ENCODE results near the gene SLC16A6.
"Not testable (repeated sequence)": the region's sequence is repeated elsewhere in the genome, so short reads cannot be mapped to it uniquely, and the experiment has no call there.

Gene SLC16A6

DNA sequence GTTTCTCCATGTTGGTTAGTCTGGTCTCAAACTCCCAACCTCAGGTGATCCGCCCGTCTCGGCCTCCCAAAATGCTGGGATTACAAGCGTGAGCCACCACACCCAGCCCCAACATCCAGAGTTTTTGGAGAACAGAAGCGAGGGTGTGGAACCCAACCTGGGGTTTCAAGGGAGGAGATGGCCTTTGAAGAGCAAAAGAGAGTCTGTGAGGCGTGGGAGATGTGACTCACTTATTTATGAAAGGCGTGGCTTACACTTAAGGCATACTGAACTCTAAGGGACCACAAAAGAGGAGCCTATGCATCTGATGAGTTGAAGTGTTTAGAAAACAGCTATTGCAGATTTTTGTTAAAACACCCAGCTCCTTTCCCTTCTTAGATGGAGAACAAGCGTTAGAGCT is 19.2 kb upstream of the SLC16A6 start:
- no peak for DNase-seq (ENCODE audit: low read depth)

DNA sequence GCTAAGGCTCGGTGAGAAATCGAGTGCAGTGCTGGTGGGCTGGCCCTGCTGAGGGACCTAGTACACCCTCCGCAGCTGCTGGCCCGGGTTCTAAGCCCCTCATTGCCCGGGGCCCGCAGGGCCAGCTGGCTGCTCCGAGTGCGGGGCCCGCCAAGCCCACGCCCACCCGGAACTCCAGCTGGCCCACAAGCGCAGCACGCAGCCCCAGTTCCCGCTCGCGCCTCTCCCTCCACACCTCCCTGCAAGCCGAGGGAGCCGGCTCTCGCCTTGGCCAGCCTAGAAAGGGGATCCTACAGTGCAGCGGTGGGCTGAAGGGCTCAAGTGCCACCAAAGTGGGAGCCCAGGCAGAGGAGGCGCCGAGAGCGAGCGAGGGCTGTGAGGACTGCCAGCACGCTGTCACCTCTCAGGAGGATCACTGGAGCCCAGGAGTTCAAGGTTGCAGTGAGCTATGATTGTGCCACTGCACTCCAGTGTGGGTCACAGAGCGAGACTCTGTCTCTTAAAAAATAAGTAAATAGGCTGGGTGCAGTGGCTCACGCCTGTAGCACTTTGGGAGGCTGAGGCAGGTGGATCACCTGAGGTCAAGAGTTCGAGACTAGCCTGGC is 18.2 kb upstream of the SLC16A6 start:
- not testable (repeated sequence) for DNase-seq (ENCODE audit: low read depth)

GRCh38 chr17:68308486-68308885 is 17.6 kb upstream of the SLC16A6 start:
- DNase-seq (ENCODE audit: low read depth) = not testable (repeated sequence)

GRCh38 chr17:68307443-68307842 is 16.5 kb upstream of the SLC16A6 start:
- no peak for DNase-seq (ENCODE audit: low read depth)

DNA sequence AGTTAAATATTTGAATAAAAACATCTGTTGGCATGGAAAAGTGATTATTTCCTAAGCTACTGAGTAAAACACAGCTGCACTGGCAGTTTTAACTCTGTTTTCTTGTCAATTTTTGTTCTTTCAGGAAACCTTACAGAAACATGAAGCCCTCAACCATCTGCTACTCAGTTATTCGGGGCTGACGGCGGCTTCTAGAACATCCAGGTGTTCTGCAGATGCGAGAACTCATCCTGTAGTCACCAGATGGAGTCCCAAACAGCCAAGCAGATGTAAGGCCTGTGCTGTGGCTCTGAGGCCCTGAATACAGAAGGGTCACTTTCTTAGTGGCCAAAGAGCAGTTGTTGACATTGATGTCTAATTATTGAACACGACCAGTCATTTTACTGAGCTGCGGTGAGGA is 15.9 kb upstream of the SLC16A6 start:
- no peak for DNase-seq (ENCODE audit: low read depth)

DNA sequence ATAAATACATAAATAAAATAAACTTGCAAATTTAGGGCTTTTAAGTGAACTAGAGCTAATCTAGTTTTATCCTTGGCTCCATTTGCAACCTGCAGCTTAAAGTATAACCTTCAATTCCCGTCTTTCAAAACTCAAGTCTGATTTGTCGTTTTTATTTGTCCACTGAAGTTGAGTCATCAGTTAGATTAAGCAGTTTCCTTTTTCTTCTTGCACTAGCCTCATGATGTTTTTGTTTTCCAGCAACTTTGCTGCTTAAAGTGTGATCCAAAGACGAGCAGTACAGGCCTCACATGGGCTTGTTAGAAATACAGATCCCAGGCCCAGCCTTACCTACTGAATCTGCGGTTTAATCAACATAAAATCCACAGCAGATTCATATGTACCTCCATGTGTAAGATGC is 14.2 kb upstream of the SLC16A6 start:
- no peak for DNase-seq (ENCODE audit: low read depth)

- DNase-seq (ENCODE audit: low read depth) = no peak
Observed at GRCh38 chr17:68304706-68305105, 13.8 kb upstream of the SLC16A6 start.

DNA sequence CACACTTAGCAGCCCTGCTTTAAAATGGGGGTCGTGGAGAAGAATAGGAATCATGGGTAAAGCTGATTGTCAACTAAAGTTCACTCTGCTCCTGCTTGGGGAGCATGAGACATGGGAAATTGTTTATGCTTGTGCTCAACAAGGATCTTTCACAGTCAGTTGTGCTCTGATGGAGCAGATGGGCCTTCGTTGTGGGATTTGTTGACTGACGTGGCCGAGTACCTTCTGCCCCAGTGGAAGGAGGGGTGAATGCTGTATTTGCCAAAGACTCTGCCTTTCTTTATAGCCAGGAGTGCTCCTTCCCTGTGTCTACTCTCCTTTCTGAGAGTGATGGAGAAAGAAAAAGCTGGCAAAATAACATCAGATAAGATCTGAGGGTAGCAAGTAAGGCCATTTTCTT is 11.7 kb upstream of the SLC16A6 start:
- no peak for DNase-seq (ENCODE audit: low read depth)

DNA sequence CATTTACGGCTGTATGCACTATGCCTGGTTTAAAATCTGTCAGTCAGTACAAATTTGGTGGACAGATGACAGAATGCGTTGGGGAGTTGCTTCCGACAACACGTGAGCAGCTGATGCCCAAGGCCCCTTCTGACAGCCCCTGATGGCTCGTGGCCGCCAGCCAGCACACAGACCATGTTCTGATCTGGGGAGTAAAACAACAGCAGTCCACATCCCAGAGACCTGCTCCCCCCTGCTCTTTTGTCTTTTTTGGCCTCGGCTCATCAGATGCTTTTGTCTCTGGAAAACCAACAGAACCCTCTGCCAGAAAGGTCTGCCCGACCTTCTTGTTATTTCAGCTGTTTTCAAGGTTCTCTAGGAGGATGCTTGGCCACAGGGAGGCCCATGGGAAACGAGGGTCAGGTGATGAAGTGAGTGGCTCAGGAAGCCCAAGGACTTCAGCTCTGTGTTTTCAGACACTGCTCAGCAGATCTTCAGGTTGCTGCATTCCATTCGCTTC is 11.2 kb upstream of the SLC16A6 start:
- DNase-seq (ENCODE audit: low read depth) = no peak

- DNase-seq (ENCODE audit: low read depth) = no peak
Observed at GRCh38 chr17:68301438-68301959, 10.6 kb upstream of the SLC16A6 start.

GRCh38 chr17:68299817-68300216 is 8.9 kb upstream of the SLC16A6 start:
- DNase-seq (ENCODE audit: low read depth) = no peak

DNA sequence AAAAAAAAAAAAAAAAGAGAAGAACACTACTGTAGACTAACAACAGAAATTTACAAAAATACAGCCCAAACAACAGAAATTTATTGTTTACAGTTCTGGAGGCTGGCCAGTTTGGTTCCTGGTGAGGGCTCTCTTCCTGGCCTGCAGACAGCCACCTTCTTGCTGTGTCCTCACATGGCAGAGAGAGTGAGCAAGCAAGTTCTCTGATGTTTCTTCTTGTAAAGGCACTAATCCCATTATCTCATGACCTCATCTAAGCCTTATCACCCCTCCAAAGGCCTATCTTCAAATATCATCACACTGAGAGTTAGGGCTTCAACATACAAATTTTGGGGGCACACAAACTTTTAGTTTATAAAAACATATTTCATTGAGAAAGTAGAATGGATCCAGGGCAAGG is 7.7 kb upstream of the SLC16A6 start:
- DNase-seq (ENCODE audit: low read depth) = no peak

DNA sequence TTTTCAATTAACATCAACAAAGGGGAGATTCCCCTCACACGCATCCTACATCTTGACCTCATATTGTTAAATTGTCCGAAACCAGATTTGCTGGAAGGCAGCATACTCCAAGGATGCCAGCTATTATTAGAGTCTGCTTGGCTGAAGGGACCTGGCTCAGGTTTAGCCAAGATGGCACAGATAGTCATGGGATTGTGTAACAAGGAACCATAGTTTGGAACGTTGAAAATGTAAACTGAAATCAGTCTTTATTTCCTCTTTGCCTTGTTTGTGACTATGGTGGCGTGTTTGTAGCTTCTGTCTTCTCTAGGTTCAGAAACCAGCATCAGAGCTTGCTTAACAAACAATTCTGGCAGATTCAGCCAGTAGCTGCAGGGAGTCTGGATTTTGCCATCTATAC is 6.3 kb upstream of the SLC16A6 start:
- DNase-seq (ENCODE audit: low read depth) = no peak

- no peak for DNase-seq (ENCODE audit: low read depth)
Observed at GRCh38 chr17:68296217-68297191, 5.6 kb upstream of the SLC16A6 start.

DNA sequence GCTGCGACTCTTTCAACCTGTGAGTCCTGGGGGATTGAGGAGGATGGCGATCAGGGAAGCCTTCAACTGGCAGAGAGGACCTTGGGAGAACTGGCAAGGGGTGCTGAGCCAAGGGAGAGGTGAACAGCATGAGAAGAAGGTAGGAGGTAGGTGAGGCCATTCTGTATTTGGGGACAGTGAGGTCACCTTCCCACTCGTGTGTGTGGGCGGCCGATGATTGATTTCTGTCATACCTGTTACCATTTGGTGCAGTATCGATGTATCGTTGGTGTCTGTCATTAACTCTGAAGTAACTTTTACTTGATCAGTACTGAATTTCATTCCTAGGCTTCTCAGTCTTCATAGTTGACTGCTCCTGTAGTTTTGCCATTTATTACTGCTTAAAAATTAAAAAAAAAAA is 4.2 kb upstream of the SLC16A6 start:
- DNase-seq (ENCODE audit: low read depth) = no peak

DNA sequence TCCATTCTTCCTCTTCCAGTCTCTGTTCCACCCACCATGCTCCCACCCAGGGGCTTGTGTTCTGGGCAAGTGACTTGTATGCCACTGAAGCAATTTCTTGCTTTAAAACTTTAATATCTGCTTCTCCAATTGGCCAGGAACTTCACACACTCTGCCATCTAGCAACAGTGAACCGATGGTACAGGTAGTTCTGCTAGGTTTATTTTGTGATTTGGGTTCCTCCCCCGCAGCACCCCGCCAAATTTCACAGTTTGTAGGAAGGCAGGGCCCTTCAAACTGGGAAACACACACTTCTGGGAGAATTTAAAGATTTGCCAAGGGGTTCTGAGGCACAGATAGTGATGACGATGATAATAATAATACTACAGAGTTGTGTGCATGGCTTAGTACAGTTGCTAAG is 3.7 kb upstream of the SLC16A6 start:
- no peak for DNase-seq (ENCODE audit: low read depth)

DNA sequence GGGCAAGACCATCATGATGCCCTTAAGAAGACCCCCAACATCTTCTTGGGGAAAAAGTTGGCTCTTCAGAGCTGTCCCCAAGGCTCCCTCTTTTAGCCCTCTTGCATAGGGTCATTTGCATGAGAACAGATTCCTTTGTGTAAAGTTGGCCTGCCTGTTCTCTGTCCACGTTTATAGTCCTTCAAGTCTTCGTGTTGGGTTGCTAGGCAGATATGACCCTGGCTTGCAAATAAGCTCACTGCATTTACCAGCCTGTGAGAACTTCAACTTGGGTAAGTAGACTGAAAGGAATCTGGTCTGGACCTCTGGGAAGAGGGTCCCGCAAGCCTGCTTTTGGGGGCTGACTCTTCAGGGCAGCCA is 3.2 kb upstream of the SLC16A6 start:
- no peak for DNase-seq (ENCODE audit: low read depth)

- no peak for DNase-seq (ENCODE audit: low read depth)
Observed at GRCh38 chr17:68293490-68294195, 2.7 kb upstream of the SLC16A6 start.

DNA sequence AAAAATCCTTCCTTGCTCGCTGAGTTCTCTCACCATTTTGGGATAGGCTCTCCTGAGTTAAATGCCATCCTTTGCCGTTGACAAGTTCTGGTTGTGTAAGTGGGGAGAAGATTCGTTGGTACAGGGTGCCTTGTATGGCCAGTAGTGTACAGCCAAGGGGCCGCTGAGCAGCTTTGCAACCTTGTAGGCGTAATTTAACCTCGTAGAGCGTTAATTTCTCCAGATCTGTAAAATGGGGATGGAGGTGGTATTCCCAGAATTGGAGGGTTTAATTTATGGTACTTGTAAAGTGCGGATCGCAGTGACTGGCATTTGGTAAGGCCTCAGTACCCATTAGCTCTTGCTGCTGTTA is 1.7 kb upstream of the SLC16A6 start:
- no peak for DNase-seq (ENCODE audit: low read depth)

DNA sequence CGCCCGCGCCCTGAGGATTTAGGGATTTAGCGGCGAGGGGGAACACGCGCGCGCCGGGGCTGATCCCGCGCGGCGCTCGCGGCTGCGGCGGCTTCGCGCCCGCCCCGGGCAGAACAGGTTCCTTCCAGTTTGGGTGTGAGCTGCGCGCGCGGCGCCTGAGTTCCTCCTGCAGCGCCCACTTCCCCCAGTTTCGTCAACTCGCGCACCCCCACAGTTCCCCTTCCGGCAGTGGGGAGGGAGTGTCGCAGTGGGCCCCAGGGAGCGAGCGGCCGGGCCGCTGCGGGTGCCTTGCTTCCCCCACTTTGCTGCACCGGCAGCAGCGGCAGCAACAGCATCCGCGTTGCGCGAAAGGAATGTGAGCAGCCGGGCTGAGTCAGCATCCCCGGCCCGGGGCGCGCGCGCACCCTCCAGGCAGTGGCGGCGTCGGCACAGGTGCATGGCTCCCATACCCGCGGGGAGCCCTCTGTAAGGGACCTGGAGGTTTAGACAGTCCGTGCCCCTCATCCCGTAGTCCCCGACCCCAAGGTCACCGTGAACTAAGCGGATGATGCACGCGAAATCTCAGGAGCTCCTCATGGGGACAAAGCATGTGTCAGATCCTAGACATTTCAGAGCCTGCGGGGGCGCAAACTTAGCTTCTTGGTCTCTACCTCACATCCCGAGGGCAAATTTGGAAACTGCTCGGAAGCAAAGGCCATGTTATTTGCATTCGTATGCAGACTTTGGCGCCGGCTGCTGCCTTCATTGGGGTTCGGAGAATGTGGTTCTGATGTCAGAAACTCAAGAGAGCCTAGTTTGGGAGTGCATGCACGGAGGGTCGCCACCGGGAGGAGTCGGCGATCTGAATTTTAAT is 1.1 kb upstream of the SLC16A6 start:
- peak; percentile 37 for DNase-seq (ENCODE audit: low read depth)

DNA sequence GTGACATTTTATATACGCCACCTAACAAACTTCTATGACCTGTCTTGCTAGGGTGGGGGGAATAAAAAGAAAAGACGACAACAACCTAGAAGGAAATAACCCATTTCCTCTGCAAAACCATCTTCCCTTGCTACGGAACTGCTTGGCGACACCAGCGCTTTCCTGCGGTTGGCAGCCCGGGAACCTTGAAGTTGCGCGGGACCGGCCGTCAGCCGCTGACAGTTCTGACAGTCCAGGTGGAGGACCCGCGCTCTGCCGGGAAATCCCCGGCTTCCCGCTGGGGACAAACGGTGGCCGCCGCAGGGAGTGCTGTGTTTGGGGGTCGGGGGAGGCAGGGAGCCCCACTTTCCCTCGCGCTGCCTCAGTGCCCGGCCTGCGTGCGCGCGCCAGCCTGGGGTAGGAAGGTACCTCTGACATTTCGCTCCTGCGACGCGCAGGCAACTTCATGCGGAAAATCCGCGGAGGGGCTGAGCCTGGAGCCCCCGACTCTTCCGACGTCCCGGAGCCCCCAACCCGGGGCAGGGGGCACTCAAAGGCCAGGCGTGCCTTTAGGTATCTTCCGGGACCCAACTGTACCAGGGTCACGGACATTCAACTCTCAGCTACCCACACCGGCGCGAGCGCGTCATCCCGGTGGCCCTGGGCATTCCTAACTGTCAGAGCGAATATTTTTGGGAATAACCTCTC is 516 bp downstream of the SLC16A6 start:
- no peak for DNase-seq (ENCODE audit: low read depth)
